G401 (cell line): ENCODE results near the gene PGAP1. TPM values are rescaled to one million over a fixed set of nuclear protein-coding genes. Genes with fewer than 3 reads are reported as not detected.

Experiments
- DNase-seq: peaks from one replicate; pipeline ENCODE4 v3.0.0-alpha.2; 2015; ENCODE audit warnings: low spot score
- in situ Hi-C: cut with HindIII; loops from 2 replicates; pipeline ENCODE4 v1.10.0; 2016; ENCODE audit warnings: low sequenced_read_pairs, mixed read lengths
- total RNA-seq: library from RNA; depleted of rRNA; stranded (reverse); fragments of >200 nt; shearing (Covaris generic); gene quantifications from 2 replicates; pipeline ENCODE4 v1.2.3, GENCODE V29; 2014; rRNA removed

The PGAP1 gene
- total RNA-seq: 1.9 and 3.1 TPM in 2 replicates

- DNase-seq: peak; percentile 88
- in situ Hi-C loops: no loop called here
Measured at GRCh38 chr2:196926562-196927375, at the start of gene PGAP1. Gene PGAP1 (minus strand): TSS chr2:196926707. CDS start chr2:196926616, 91 bp downstream.

GRCh38 chr2:196974970-196975369 is 48.5 kb upstream of the PGAP1 start:
- in situ Hi-C loops: no loop called here

GRCh38 chr2:196971574-196972279 is 45.2 kb upstream of the PGAP1 start:
- in situ Hi-C loops: no loop called here
- no peak for DNase-seq

More at GRCh38 chr2:196974970-196975369, 48.5 kb upstream of the PGAP1 start:
- no peak for DNase-seq

GRCh38 chr2:196970099-196970498 is 43.6 kb upstream of the PGAP1 start:
- no peak for DNase-seq
- in situ Hi-C loops: no loop called here

GRCh38 chr2:196968516-196968915 is 42.0 kb upstream of the PGAP1 start:
- DNase-seq: no peak
- in situ Hi-C loops: no loop called here

- in situ Hi-C loops: no loop called here
- no peak for DNase-seq
Measured at GRCh38 chr2:196967775-196968174, 41.3 kb upstream of the PGAP1 start.

GRCh38 chr2:196967116-196967515 is 40.6 kb upstream of the PGAP1 start:
- DNase-seq: no peak
- in situ Hi-C loops: no loop called here

- DNase-seq: no peak
- in situ Hi-C loops: no loop called here
Measured at GRCh38 chr2:196966061-196966460, 39.6 kb upstream of the PGAP1 start.

- in situ Hi-C loops: no loop called here
Measured at GRCh38 chr2:196965651-196966050, 39.1 kb upstream of the PGAP1 start.

GRCh38 chr2:196963961-196964360 is 37.5 kb upstream of the PGAP1 start:
- in situ Hi-C loops: no loop called here
- no peak for DNase-seq

More at GRCh38 chr2:196965651-196966050, 39.1 kb upstream of the PGAP1 start:
- no peak for DNase-seq

GRCh38 chr2:196963043-196963442 is 36.5 kb upstream of the PGAP1 start:
- in situ Hi-C loops: no loop called here
- DNase-seq: no peak

- in situ Hi-C loops: no loop called here
Measured at GRCh38 chr2:196962325-196962724, 35.8 kb upstream of the PGAP1 start.

GRCh38 chr2:196961889-196962288 is 35.4 kb upstream of the PGAP1 start:
- DNase-seq: no peak
- in situ Hi-C loops: no loop called here

More at GRCh38 chr2:196962325-196962724, 35.8 kb upstream of the PGAP1 start:
- no peak for DNase-seq

- in situ Hi-C loops: no loop called here
- DNase-seq: no peak
Measured at GRCh38 chr2:196959734-196960338, 33.3 kb upstream of the PGAP1 start.

- in situ Hi-C loops: no loop called here
- DNase-seq: no peak
Measured at GRCh38 chr2:196959281-196959680, 32.8 kb upstream of the PGAP1 start.

- in situ Hi-C loops: no loop called here
- no peak for DNase-seq
Measured at GRCh38 chr2:196957881-196958525, 31.5 kb upstream of the PGAP1 start.

GRCh38 chr2:196957442-196957841 is 30.9 kb upstream of the PGAP1 start:
- DNase-seq: no peak
- in situ Hi-C loops: no loop called here

GRCh38 chr2:196956069-196956468 is 29.6 kb upstream of the PGAP1 start:
- DNase-seq: no peak
- in situ Hi-C loops: no loop called here

- no peak for DNase-seq
- in situ Hi-C loops: no loop called here
Measured at GRCh38 chr2:196955036-196955435, 28.5 kb upstream of the PGAP1 start.
